Measurements from ENCODE around the gene BCKDHA. TPM values are rescaled to one million over a fixed set of nuclear protein-coding genes. Genes with fewer than 3 reads are reported as not detected.

Gene BCKDHA
- total RNA-seq, 1 donor from 2014 or later = 9.2 TPM

GRCh38 chr19:41386442-41386841 lies 11.2 kb upstream of the BCKDHA start:
- H3K9ac ChIP-seq (ENCODE audit: low read length) = no peak overlapping the region
- no peak overlapping the region for H3K4me2 ChIP-seq (ENCODE audit: low read length)
- no peak for TF ChIP-seq CTCF (IDR thresholded peaks at IDR 0.05; ENCODE audit: insufficient read depth, low read depth, low read length)
- no peak for TF ChIP-seq EZH2 (IDR thresholded peaks at IDR 0.05; ENCODE audit: insufficient read depth, low read length)
- no peaks in the 10 kb centered on the region for H3K9me3 ChIP-seq (ENCODE audit: insufficient read depth, low read depth, low read length)
- no peak overlapping the region for H3K4me3 ChIP-seq (ENCODE audit: insufficient read depth, low read depth, low read length)
- no peak for FAIRE-seq
- no peaks in the 10 kb centered on the region for H3K9me3 Mint-ChIP-seq (ENCODE audit: unreplicated experiment)
- H3K36me3 ChIP-seq (ENCODE audit: insufficient read depth, low read length) = peaks cover 8% of the 10 kb centered on the region
- H3K36me3 Mint-ChIP-seq (ENCODE audit: low read depth, unreplicated experiment) = peaks cover 14% of the 10 kb centered on the region
- no peak overlapping the region for H2AFZ ChIP-seq (ENCODE audit: low read depth, low read length)
- no peaks in the 10 kb centered on the region for H4K20me1 ChIP-seq (ENCODE audit: insufficient read depth, low read length)
- no peak overlapping the region for H3K4me3 Mint-ChIP-seq (ENCODE audit: unreplicated experiment)
- H3K27me3 ChIP-seq (ENCODE audit: insufficient read depth, low read length) = no peaks in the 10 kb centered on the region
- H3K4me1 ChIP-seq (ENCODE audit: insufficient read depth, low read length) = no peaks in the 10 kb centered on the region
- no peak overlapping the region for H3K27ac Mint-ChIP-seq (ENCODE audit: unreplicated experiment)
- H3K4me1 Mint-ChIP-seq (ENCODE audit: low read depth, unreplicated experiment) = no peaks in the 10 kb centered on the region
- no peaks in the 10 kb centered on the region for H3K27me3 Mint-ChIP-seq (ENCODE audit: low read depth, unreplicated experiment)
- no peaks in the 10 kb centered on the region for H3K79me2 ChIP-seq (ENCODE audit: insufficient read depth, low read length)
- no peak for DNase-seq (ENCODE audit: low read depth)
- no peak overlapping the region for H3K27ac ChIP-seq (ENCODE audit: low read depth, low read length)

GRCh38 chr19:41391618-41392017 lies 6.0 kb upstream of the BCKDHA start:
- H3K9ac ChIP-seq (ENCODE audit: low read length) = no peak overlapping the region
- H3K36me3 ChIP-seq (ENCODE audit: insufficient read depth, low read length) = peaks cover 8% of the 10 kb centered on the region
- no peak overlapping the region for H3K4me3 ChIP-seq (ENCODE audit: insufficient read depth, low read depth, low read length)
- no peak overlapping the region for H3K4me2 ChIP-seq (ENCODE audit: low read length)
- Mint-ChIP-seq H3K4me3 (ENCODE audit: unreplicated experiment) (no peak overlapping the region), H3K9me3 (ENCODE audit: unreplicated experiment) (no peaks in the 10 kb centered on the region), H3K27me3 (ENCODE audit: low read depth, unreplicated experiment) (no peaks in the 10 kb centered on the region), H3K27ac (ENCODE audit: unreplicated experiment) (no peak overlapping the region), H3K4me1 (ENCODE audit: low read depth, unreplicated experiment) (peaks cover 10% of the 10 kb centered on the region), H3K36me3 (ENCODE audit: low read depth, unreplicated experiment) (peaks cover 11% of the 10 kb centered on the region)
- TF ChIP-seq CTCF (IDR thresholded peaks at IDR 0.05; ENCODE audit: insufficient read depth, low read depth, low read length) (no peak), EZH2 (IDR thresholded peaks at IDR 0.05; ENCODE audit: insufficient read depth, low read length) (no peak)
- no peaks in the 10 kb centered on the region for H3K79me2 ChIP-seq (ENCODE audit: insufficient read depth, low read length)
- no peak overlapping the region for H2AFZ ChIP-seq (ENCODE audit: low read depth, low read length)
- H3K4me1 ChIP-seq (ENCODE audit: insufficient read depth, low read length) = peaks cover 2% of the 10 kb centered on the region
- no peak overlapping the region for H3K27ac ChIP-seq (ENCODE audit: low read depth, low read length)
- DNase-seq (ENCODE audit: low read depth) (no peak), FAIRE-seq (no peak)
- no peaks in the 10 kb centered on the region for H3K9me3 ChIP-seq (ENCODE audit: insufficient read depth, low read depth, low read length)
- no peaks in the 10 kb centered on the region for H4K20me1 ChIP-seq (ENCODE audit: insufficient read depth, low read length)
- no peaks in the 10 kb centered on the region for H3K27me3 ChIP-seq (ENCODE audit: insufficient read depth, low read length)

- peaks cover 5% of the 10 kb centered on the region for H3K4me1 ChIP-seq (ENCODE audit: insufficient read depth, low read length)
- no peaks in the 10 kb centered on the region for H3K27me3 ChIP-seq (ENCODE audit: insufficient read depth, low read length)
- Mint-ChIP-seq H3K27me3 (ENCODE audit: low read depth, unreplicated experiment) (no peaks in the 10 kb centered on the region), H3K9me3 (ENCODE audit: unreplicated experiment) (no peaks in the 10 kb centered on the region), H3K27ac (ENCODE audit: unreplicated experiment) (no peak overlapping the region), H3K4me1 (ENCODE audit: low read depth, unreplicated experiment) (peaks cover 10% of the 10 kb centered on the region), H3K36me3 (ENCODE audit: low read depth, unreplicated experiment) (peaks cover 11% of the 10 kb centered on the region), H3K4me3 (ENCODE audit: unreplicated experiment) (no peak overlapping the region)
- H4K20me1 ChIP-seq (ENCODE audit: insufficient read depth, low read length) = no peaks in the 10 kb centered on the region
- DNase-seq (ENCODE audit: low read depth) = no peak
- H3K4me2 ChIP-seq (ENCODE audit: low read length) = no peak overlapping the region
- no peak overlapping the region for H3K27ac ChIP-seq (ENCODE audit: low read depth, low read length)
- peaks cover 8% of the 10 kb centered on the region for H3K36me3 ChIP-seq (ENCODE audit: insufficient read depth, low read length)
- H3K4me3 ChIP-seq (ENCODE audit: insufficient read depth, low read depth, low read length) = no peak overlapping the region
- no peak overlapping the region for H2AFZ ChIP-seq (ENCODE audit: low read depth, low read length)
- no peak overlapping the region for H3K9ac ChIP-seq (ENCODE audit: low read length)
- no peak for FAIRE-seq
- no peaks in the 10 kb centered on the region for H3K9me3 ChIP-seq (ENCODE audit: insufficient read depth, low read depth, low read length)
- peaks cover 4% of the 10 kb centered on the region for H3K79me2 ChIP-seq (ENCODE audit: insufficient read depth, low read length)
- no peak for TF ChIP-seq EZH2 (IDR thresholded peaks at IDR 0.05; ENCODE audit: insufficient read depth, low read length)
These were observed 4.8 kb upstream of the BCKDHA start for GRCh38 chr19:41392775-41393174.

Measured in astrocyte (in vitro differentiated cells and primary cell).